Spleen (tissue), 7 donors: ENCODE results near the gene CWC22.
A peak's percentile ranks its signal among the peaks of the same experiment; 100 is the strongest.

ENCODE experiments used
- POLR2A ChIP-seq, 3 donors: fragments of 450-650 bp; IDR thresholded peaks; one replicate each; pipeline ENCODE4 v1.5.1; 2017; ENCODE audit warnings: antibody characterized with exemption in 3 of 3, mild to moderate bottlenecking in 1 of 3
- POLR2AphosphoS5 ChIP-seq, 3 donors: sonication (generic); formaldehyde crosslinking; IDR thresholded peaks; one replicate each; pipeline ENCODE4 v1.5.1; 2017; ENCODE audit warnings: antibody characterized with exemption in 3 of 3
- TF ChIP-seq, protein P1 (sequence below), 11 experiments: fragments of 200-600 bp in 7 of 11; fragments of 450-650 bp in 4 of 11; sonication (generic) in 4 of 11; IDR thresholded peaks in 8 of 11; conservative IDR thresholded peaks in 3 of 11; 1 replicate in 7 of 11; 2 replicates in 4 of 11; pipeline versions ENCODE4 v1.4.0 to v1.8.0; 2016 to 2021; ENCODE audit warnings: antibody characterized with exemption in 11 of 11, inconsistent platforms in 4 of 11, mild to moderate bottlenecking in 1 of 11
- donor health status: DM: no; HTN: no; CAD: no; lungs with moderate emphysema.
- donor health status: DM: no; HTN: no; CAD: no.
- donor health status: DM: no; HTN: no; CAD: no.

- no peak for TF ChIP-seq POLR2A (IDR thresholded peaks at IDR 0.05)
- TF ChIP-seq, protein P1, sequence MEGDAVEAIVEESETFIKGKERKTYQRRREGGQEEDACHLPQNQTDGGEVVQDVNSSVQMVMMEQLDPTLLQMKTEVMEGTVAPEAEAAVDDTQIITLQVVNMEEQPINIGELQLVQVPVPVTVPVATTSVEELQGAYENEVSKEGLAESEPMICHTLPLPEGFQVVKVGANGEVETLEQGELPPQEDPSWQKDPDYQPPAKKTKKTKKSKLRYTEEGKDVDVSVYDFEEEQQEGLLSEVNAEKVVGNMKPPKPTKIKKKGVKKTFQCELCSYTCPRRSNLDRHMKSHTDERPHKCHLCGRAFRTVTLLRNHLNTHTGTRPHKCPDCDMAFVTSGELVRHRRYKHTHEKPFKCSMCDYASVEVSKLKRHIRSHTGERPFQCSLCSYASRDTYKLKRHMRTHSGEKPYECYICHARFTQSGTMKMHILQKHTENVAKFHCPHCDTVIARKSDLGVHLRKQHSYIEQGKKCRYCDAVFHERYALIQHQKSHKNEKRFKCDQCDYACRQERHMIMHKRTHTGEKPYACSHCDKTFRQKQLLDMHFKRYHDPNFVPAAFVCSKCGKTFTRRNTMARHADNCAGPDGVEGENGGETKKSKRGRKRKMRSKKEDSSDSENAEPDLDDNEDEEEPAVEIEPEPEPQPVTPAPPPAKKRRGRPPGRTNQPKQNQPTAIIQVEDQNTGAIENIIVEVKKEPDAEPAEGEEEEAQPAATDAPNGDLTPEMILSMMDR (IDR thresholded peaks at IDR 0.05 in 8 of 11, conservative IDR thresholded peaks at IDR 0.05 in 3 of 11) = peak in 2 of 11 experiments; percentile 7 to 16
- TF ChIP-seq POLR2AphosphoS5 (IDR thresholded peaks at IDR 0.05) = no peak
These were observed 108.2 kb downstream of the CWC22 start for GRCh38 chr2:179898873-179899272.
